NCI-H187 (cell line): ENCODE data around the gene MLKL.
A peak's percentile ranks its signal among the peaks of the same experiment; 100 is the strongest.
"Not testable (repeated sequence)": the region's sequence is repeated elsewhere in the genome, so short reads cannot be mapped to it uniquely, and the experiment has no call there.

Experiments
- DNase-seq, 2 experiments: peaks; one replicate each; lab custom pipeline; 2025; lab: John Stamatoyannopoulos, UW

The MLKL gene

DNA sequence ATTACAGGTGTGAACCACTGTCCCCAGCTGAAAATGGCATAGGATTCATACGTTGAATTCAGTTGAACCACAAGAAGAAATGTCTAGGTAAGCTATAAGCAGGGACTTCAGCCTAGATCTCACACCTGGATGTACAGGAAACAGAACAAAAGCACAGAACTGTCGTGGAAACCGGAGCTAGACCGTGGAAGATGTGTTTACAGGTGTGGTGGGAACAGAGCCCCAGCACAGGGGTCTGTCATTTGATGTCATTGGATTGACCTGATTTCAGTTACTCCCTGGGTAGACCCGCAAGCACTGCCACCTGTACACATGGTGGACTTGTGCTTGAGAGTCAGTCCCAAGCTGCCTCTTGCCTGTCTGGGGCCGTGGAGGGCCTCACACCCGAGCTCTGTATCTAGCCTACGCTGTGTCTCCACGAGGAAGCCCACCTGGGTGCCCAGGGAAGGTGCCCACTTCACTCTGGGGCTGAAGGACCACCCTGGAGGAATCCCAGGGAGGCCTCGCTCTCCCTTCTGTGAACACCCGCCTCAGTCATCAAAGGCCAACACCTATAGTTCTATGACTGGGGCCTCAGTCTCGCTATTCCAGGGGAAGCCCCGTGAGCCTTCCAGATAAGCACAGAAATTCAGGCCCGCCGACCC lies 32.2 kb upstream of the MLKL start:
- no peak for DNase-seq

- no peak for DNase-seq
These were observed 31.3 kb upstream of the MLKL start for GRCh38 chr16:74731853-74732477.

GRCh38 chr16:74729783-74730683 lies 29.4 kb upstream of the MLKL start:
- no peak for DNase-seq

GRCh38 chr16:74727903-74728302 lies 27.2 kb upstream of the MLKL start:
- DNase-seq: no peak

DNA sequence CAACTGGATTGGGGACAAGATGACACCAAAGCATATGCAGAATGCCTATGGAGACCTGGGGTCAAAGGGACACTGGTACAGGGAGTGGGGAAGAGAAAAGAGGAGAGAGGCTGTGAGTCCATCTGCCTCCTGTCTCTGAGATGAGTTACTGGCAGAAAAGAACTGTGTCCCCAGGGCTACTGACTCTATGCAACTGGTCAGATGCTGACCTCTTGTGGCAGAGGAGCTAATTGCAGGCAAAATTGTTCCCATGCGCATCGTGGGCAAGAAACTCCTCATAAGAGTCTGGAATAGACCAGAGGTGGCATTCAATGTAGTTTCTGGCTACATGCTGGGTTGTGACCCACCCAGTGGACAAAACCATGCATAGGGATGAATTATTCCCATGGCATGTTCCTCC lies 26.1 kb upstream of the MLKL start:
- no peak for DNase-seq

DNA sequence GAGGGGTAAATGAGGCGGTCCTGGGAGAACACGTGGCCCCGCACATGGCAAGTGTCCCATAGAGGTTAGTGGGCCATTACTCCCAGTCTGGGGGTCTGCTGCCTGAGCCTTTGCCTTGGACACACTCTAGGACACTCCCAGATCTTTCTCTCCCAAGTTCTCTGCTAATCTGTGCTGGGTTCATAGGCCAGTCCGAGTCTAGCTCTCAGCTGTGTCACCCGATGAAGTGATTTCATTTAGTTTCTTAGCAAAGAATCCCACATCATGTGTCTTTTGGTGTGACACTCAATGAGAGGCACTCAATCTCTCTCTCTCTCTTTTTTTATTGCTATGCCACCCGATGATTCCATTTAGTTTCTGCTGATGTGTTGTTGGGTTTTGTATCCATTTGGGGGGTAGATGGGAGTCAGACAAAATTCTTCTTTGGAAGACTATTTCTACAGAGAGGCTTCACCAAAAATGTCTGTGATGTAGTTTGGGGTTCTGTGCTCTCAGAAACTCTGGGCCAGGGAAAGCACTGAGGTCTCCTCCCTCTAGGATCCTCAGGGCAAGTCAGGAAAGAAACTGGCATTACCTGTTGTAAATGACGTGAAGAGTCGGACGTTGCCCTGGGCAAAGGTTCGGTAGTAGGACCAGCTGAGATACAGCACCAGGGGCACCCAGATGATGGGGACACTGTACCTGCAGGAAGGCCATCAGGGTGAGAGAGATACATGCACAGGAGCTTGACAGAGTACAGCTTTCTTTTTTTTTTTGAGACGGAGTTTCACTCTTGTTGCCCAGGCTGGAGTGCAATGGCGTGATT lies 25.2 kb upstream of the MLKL start:
- no peak for DNase-seq

DNA sequence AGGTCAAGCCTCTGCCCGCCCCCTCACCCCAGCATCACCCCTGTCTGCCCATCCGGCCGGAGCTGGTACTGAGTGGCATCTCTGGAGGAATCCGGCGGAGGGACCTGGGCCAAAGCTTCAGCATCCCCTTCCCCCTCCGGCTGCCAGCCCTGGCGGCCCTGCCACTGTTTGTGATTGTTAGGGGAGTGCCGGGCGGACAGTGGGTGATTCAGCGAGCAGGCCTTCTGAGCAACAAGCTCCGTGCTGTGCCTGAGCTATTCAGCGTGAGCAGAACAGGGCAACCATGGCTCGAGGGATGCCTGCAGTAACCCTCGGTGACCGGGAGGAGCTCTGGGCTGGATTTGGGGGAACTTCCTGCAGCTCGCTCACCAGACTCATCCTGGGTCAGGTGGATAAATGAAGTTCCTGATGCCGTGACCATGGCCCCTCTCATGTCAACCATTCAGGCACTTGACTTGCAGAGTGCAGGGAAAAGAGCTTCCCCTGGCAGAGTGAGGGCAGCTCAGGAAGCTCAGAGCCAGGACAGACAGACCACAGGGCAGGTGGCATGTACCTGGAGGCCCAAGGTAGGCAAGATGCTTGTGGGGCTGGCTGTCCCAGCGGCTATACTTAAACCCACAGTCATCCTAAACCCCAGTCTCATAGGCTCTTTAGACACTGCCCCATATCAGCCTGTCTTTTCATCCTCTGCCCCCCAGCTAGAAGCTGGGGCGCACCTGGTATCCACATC lies 24.3 kb upstream of the MLKL start:
- no peak for DNase-seq

DNA sequence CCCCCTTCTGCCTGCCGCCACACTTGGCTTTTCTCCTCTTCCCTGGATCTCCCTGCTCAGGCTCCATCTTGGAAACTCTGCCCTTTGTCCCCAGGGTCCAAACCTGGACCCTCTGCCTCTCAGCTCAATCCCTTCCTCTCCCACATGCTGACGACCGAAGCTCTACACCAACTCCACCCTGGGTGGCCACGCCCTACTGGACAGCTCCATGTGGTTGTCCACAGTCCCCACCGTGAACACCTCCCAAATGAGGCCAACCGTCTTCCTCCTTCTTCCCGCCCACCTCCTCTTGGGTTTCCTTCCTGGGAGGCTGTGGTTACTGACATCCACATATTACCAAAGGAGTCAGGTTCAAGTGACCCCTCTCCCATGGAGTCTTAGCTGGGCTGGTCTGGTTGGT lies 22.6 kb upstream of the MLKL start:
- DNase-seq: no peak

- not testable (repeated sequence) for DNase-seq
These were observed 21.5 kb upstream of the MLKL start for GRCh38 chr16:74722156-74722555.

DNA sequence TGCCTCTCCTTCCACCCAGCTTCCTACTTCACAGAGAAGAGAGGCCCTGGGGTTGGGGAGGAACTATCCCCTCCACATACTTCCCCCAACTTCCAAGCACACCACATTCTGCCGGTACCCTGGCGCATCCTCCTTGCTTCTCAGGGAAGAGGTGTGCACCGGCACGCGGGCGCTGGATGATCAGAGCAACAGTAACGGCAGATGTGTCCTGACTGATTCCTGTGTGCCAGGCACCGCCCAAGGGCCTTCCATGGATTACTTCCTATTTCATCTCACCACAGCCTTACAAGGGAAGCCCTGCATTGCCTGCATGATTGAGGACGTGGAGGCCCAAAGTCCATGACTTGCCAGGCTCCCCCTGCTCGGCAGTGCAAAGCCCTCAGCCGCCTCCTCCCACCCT lies 21.1 kb upstream of the MLKL start:
- no peak for DNase-seq

DNA sequence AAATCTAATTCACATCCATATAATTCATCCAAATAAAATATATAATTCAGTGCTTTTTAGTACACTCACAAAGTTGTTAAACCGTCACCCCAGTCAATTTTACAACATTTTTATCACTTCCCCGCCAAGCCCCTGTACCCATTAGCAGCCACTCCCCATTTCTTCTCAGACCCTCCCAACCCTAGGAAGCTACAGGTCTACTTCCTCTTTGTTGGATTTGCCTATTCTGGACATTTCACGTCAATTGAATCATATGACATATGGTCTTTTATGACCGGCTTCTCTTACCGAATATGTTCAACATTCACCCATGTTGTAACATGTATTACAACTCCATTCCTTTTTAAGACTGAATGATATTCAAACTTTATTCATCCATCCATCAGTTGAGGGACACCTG lies 19.9 kb upstream of the MLKL start:
- no peak for DNase-seq

DNA sequence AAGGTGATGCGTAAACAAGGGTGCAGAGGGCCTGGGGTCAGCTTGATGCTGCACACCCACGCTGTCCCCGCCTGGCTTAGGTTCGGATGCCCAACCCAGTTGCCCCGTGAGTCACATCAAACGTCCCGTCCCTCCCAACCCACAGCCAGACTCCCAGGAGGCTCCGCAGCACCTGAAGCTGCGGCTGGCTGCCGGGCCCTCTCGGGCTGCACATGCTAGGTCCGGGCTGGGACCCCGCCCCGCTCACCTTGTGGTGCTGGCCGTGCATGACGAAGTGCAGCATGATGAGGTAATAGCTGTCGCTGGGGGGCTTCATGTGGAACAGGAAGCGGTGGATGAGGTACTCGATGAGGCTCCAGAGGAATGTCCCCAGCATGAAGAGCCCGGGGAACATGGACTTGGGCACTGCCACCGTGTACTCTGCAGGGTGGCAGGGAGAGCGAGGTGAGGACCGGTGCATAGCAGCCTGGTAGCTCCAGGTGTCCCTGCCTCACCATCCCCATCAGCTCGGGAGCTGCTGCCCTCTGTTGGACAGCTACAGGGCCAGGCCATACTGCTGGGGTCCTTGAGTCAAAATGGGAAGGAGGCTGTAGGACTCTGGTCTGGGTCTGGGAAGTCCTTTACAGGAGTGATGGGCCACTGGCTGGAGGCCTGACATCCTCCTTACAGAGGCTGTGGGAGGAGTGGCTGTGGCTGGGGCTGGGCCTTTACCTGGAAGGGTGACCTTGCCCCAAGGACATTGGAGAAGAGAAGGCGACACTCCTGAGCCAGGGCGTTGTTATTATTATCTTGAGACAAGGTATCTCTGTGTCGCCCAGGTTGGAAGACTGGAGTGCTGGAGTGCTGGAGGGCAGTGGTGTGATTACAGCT lies 18.3 kb upstream of the MLKL start:
- DNase-seq: no peak

DNA sequence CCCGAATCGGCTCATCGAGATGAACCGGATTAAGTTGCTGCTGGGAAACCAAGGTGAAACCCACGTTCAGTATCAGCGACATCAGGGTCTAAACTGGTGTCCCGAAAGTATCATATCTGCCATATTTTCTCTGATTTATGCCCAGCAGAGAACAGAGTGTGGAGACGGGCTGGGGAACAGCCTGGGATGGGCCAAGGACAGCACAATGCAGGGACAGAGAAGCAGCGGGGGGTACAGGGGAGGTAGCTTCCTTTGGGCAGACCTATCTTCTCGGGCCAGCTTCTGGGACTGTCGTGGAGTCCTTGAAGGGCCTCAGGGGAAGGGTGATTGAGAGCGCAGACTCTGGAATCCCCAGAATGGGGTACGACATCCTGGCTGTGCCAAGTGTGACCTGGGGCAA lies 17.5 kb upstream of the MLKL start:
- no peak for DNase-seq

- no peak for DNase-seq
These were observed 16.7 kb upstream of the MLKL start for GRCh38 chr16:74717367-74717766.

- no peak for DNase-seq
These were observed 15.7 kb upstream of the MLKL start for GRCh38 chr16:74716355-74716754.

- DNase-seq: no peak
These were observed 13.2 kb upstream of the MLKL start for GRCh38 chr16:74713876-74714275.

DNA sequence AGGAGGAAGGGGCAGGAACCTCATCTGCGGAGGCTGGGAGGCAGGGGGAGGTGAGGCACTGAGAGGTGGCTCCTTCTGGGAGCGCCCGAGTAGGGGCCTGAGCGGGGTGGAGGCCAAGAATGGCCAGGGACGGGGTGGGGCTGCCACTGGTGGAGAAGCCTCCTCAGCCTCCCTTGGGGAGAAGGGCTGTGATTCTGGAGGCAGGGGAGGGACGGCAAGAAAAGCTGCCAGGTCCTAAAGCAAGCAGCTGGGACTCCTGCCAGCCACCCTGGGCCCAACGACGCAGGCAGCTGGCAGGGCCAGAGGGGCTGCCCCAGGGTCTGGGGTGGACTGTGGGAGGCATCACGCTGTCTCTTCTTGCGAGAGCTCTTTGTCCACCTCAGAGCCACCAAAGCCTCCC lies 12.7 kb upstream of the MLKL start:
- no peak for DNase-seq

- DNase-seq: no peak
These were observed 11.3 kb upstream of the MLKL start for GRCh38 chr16:74711938-74712337.

DNA sequence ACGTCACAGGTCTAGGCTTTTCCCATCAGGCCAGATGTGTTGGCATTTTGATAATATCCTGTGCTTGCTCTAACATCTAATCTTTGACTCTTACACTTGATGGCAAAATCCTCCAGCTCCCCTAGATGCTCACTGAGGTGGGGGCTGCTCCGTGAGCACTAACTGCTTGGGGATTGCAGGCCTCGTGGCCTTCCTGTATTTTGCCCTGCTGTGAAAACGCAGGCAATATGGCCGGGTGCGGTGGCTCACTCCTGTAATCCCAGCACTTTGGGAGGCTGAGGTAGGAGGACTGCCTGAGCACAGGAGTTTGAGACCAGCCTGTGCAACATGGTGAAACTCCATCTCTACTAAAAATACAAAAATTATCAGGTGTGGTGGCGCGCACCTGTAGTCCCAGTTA lies 9.7 kb upstream of the MLKL start:
- DNase-seq: no peak

DNA sequence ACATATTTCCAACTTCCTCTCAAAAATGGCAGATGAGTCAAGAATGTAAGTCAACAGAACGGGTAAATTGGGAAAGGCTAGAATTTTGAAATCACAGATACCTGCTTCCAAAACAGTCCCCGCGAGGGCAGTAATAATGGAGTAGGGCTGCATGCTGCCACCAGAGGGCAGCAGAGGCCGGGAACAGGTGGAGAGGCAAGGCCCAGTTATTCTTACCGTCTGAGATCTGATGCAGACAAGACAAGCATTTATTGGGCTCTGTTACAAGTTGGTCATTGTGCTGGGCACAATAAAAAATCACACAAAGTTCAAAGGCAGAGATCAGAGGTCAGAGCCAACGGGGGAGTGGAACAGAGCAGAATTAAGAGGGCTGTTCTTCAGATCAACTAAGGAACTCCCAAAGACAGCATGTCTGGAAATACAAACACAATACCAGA lies 8.8 kb upstream of the MLKL start:
- DNase-seq: peak; percentile 1 to 3

DNA sequence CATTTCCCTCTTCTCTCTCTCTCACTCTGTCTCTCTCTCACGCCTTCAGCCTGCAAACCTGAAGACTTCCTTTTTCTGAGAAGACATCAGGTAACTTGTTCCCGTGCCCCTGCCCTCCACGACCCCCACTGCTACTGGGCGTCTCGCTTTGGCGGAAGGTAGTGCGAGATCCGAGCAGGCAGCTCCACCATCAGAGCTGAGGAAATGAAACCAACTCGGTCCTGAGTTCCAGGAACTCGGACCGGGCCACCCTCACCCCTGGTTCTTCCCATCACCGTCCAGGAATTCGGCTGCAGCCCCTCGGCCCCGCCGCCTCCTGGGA lies 585 bp downstream of the MLKL start:
- DNase-seq: no peak
